NCI-H146 (cell line): ENCODE results near the gene CZIB.

Source experiments
- DNase-seq: peaks from one replicate; lab custom pipeline; 2025; lab: John Stamatoyannopoulos, UW

The CZIB gene

GRCh38 chr1:53220171-53220961 lies at the start of gene CZIB:
Gene CZIB, minus strand, starts transcription at chr1:53220634. Its CDS starts 59 bp downstream, at chr1:53220575.
- peak; percentile 96 for DNase-seq

DNA sequence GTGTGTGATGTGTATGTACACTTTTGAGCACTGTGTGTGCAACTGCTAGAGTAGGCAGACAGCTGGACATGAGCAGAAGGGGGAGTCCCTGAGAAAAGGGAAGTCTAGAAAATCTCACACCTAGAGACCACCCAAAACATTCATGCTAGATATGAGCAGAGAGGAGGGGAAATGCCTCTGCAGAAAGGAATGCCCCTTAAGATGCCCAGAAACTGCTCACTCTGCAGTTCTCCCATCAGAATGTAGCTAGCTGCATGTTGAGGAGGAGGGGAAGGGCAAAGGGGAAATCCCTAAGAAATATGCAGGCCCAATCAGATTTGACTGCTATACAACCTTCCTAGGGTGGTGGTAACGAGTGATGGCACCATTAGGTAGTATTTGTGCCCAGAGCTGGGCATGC lies 49.7 kb upstream of the CZIB start:
- DNase-seq, result no peak

DNA sequence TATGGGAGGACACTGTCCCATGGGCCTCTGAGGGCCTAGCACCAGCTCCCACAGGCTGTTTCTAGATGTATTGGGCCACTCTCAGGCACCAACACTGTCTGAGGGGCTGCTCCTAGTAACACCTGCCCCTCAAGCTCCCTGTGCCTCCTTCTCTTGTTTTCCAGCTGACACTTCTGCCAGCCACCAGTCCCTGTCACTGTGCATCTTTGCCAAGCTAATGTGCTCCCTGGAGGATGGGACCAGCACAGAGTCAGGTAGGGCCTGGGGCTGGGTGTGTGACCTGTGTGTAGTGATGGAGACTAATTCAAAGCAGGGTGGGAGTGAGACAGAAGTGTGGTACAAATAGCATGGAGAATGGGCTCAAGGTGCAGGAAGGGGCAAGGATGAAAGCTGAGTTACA lies 47.3 kb upstream of the CZIB start:
- DNase-seq, result no peak

- DNase-seq, result no peak
Measured at GRCh38 chr1:53266038-53266437, 45.6 kb upstream of the CZIB start.

GRCh38 chr1:53265581-53265980 lies 45.1 kb upstream of the CZIB start:
- DNase-seq, result no peak

- DNase-seq, result no peak
Measured at GRCh38 chr1:53264048-53264447, 43.6 kb upstream of the CZIB start.

GRCh38 chr1:53262000-53262399 lies 41.6 kb upstream of the CZIB start:
- DNase-seq, result no peak

GRCh38 chr1:53260631-53261247 lies 40.3 kb upstream of the CZIB start:
- no peak for DNase-seq

DNA sequence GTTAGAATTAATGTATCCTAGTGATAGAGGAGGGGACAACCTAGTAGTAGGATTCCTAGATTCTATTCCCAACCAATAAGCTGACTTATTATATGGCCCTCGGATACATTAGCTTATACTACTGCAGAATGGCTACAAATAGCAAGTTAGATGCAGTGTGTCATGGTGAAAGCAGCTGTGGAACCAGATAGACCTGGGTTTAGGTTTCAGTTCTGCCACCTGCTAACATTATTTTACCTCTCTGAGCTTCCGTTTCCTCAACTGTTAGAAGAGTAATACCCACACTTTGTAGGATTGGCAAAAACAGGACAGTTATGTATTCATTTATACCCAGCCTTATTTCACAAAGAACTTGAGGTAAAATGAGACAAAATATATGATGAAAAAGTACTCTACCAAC lies 39.5 kb upstream of the CZIB start:
- DNase-seq, result no peak

- no peak for DNase-seq
Measured at GRCh38 chr1:53258216-53258615, 37.8 kb upstream of the CZIB start.

GRCh38 chr1:53257454-53258081 lies 37.1 kb upstream of the CZIB start:
- DNase-seq, result no peak

DNA sequence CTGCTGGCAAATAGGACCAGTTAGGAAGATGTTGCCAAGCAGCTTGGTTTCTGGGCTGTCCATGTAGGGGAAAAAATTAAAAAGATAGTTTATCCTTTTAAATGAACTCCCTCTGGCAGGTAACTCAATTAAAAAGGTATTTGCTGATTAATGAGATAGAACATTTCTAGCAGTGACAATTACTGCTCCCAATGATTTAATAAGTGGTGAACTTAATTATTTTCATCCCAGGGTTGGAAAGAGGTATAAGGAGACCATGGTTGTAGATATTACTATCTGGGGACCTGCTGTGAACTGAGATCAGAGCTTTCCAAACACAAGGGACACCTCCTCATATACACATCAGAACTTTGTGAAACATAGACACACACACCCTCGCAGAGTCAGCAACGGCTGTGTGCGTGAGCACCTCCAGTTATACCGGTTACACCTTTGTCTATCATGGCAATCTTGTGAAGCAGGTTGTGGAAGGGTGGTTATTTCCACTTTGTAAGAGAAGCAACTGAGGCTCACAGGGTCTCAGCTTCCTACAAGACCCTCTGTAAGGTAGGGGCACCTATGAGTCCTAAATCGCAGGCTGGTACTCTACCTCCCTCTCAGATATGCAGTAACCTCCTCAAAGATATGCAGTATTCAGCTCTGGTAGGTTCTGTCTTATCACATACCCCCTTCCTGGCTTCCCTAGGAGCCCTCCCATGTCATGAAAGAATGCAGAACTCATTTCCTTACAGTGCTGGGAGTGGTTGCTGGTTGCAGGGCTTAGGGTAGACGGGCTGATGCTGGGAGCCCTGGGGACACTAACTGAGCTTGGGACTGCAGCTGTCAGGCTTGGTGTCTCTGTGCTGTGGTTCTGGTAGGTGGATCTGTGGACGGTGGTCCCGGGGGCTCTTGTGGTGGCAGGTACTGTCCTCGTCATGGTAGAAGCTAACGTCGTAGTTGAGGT lies 36.3 kb upstream of the CZIB start:
- no peak for DNase-seq

DNA sequence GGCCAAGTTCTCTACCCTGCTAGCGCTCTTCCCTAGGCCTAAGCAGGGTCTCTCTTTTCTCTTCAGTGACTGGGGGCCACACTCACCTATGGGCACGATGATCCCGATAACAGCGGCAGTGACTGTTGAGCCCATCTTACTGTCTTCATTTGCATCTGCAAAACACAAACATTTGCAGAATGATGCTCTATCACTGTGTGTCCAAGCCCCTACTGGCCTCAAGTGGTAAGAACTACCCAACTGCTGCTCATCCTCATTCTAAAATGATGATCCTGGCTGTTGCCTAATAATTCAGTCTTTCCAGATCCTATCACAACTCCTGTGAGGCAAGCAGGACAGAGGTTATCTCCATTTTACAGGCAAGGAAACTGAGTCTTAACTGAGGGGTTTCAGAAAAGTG lies 34.6 kb upstream of the CZIB start:
- DNase-seq, result no peak

DNA sequence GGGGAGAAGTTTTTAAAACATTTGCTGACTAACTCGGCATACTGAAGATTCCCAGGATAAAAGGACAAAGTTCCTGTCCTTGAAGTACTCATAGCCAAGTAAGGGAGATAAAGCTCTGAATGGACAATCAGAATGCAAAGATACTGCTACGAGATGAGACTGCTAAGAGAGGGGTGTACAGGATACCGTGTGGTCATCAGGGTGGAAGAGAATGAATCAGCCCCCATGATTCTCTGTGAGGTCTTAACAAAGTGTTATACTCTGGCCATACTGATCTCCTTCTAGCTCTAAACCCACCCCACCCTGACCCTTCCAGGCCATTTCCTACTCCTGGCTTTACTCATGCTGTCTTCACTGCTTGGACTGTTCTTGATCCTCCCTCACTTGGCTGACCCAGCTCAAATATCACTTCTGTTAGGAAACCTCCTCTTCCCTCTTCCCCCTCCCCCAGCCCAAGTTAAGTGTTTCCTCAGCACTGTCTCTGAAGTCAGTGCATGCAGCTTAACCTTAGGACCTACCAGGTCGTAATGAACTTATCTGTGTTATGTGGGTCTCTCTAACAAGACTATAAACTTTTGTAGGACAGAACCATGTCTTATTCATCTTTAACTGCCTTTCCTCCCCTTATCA lies 33.7 kb upstream of the CZIB start:
- no peak for DNase-seq

DNA sequence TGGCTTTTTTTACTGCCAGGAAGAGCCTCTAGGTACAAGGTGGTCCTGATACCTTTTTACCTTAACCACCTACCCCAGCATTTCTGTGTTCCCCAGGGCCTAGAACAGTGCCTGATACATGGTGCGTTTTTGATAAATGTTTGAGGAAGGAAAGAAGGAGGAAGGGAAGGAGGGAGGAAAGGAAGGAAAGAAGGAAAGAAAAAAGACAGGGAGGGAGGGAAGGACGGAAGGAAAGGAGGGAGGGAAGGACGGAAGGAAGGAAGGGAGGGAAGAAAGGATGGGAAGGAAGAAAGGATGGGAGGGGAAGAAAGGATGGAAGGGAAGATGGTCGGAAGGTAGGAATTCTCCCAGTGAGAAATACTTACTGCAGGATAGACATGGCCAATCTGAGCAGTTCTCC lies 29.9 kb upstream of the CZIB start:
- no peak for DNase-seq

- no peak for DNase-seq
Measured at GRCh38 chr1:53249706-53250105, 29.3 kb upstream of the CZIB start.

GRCh38 chr1:53246261-53247134 lies 26.1 kb upstream of the CZIB start:
- DNase-seq, result no peak

DNA sequence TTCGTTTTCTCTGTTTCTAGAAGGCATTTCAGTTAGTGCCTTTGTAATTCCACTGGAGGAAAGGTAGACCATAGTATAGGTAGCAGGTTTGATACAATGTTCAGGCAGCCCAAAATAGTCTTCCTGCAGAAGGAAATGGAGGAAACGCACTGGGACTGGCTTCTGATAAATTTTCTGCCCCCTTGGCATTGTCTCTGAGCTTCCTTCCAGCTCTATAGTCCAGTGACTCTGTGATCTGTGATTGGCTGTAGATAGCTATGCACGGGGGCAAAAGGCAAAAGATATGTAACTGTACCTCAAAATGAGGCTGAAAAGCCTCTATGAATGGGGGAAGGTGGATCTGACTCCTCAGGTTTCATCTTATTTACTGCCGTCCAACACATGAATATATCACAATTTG lies 23.7 kb upstream of the CZIB start:
- no peak for DNase-seq

DNA sequence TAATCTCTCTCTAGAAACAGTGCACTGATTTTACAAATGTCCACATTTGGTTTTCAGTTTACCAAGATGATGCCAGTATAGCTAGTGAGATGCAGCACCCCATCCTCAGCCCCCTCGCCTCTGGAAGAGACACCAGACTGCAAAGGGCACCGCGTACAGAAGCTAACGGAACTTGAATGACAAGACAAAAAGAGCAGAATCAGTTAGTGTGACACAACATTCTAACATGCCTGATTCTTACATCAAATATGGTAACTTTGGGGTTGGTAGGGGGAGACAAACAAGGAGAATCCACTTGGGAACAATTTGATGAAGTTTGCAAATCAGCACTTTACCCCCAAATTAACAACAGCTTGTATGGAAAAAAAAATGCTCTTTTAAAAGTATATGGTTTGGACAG lies 21.9 kb upstream of the CZIB start:
- no peak for DNase-seq

DNA sequence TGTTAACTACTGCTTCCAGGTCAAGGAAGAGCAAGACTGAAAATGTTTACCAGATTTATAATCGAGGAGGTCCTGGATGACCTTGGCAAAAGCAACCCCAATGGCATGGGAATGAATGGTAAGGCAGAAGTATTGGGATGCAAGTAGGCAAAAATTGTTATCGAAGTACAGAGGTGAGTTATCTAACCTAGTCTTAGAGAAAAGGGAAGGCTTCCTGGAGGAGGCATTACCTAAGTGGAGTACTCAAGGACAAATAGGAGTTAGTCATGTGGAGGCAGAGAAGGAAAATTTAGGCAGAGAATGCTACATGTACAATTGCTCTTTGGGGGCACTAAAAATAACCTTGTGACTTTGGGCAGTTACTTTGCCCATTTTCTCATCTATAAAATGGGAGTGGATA lies 21.4 kb upstream of the CZIB start:
- DNase-seq, result no peak
